Nephron progenitor cell (in vitro differentiated cells): ENCODE data around the gene ALKBH8.

Experiments
- DNase-seq: peaks from one replicate; pipeline ENCODE4 v3.0.0; 2021
- H3K27ac Mint-ChIP-seq: 2 replicates; pipeline ENCODE4 v1.8.0; 2021; ENCODE audit warnings: mild to moderate bottlenecking, moderate library complexity, mixed read lengths
- H3K27me3 Mint-ChIP-seq: 2 replicates; pipeline ENCODE4 v1.8.0; 2021; ENCODE audit warnings: mild to moderate bottlenecking, low read depth, mixed read lengths; ENCODE audit not compliant: poor library complexity
- H3K36me3 Mint-ChIP-seq: 2 replicates; pipeline ENCODE4 v1.8.0; 2021; ENCODE audit warnings: low read depth, mixed read lengths
- H3K4me1 Mint-ChIP-seq: 2 replicates; pipeline ENCODE4 v1.8.0; 2021; ENCODE audit warnings: mixed read lengths
- H3K4me3 Mint-ChIP-seq: 2 replicates; pipeline ENCODE4 v1.8.0; 2021; ENCODE audit warnings: mild to moderate bottlenecking, moderate library complexity, mixed read lengths
- H3K9me3 Mint-ChIP-seq: 2 replicates; pipeline ENCODE4 v1.8.0; 2021; ENCODE audit warnings: mild to moderate bottlenecking, moderate library complexity, mixed read lengths
- CTCF ChIP-seq: fragments of 200-600 bp; sonication (generic); IDR thresholded peaks from 2 replicates; pipeline ENCODE4 v1.5.0; 2021; ENCODE audit warnings: antibody characterized with exemption

ALKBH8 gene

GRCh38 chr11:107493117-107493516 is 72.4 kb downstream of the ALKBH8 start:
- no peak for DNase-seq
- no peak overlapping the region for H3K4me3 Mint-ChIP-seq
- no peak overlapping the region for H3K27ac Mint-ChIP-seq
- H3K27me3 Mint-ChIP-seq: peaks cover 12% of the 10 kb centered on the region
- no peak for TF ChIP-seq CTCF
- no peaks in the 10 kb centered on the region for H3K4me1 Mint-ChIP-seq
- H3K9me3 Mint-ChIP-seq: no peaks in the 10 kb centered on the region
- no peaks in the 10 kb centered on the region for H3K36me3 Mint-ChIP-seq

- Mint-ChIP-seq H3K27me3 (peaks cover 15% of the 10 kb centered on the region), H3K27ac (no peak overlapping the region), H3K4me3 (no peak overlapping the region), H3K4me1 (no peaks in the 10 kb centered on the region), H3K36me3 (no peaks in the 10 kb centered on the region), H3K9me3 (no peaks in the 10 kb centered on the region)
- DNase-seq: no peak
- TF ChIP-seq CTCF: no peak
These were observed 74.7 kb downstream of the ALKBH8 start for GRCh38 chr11:107490836-107491235.

- H3K36me3 Mint-ChIP-seq: no peaks in the 10 kb centered on the region
- no peaks in the 10 kb centered on the region for H3K27me3 Mint-ChIP-seq
- TF ChIP-seq CTCF: no peak
- no peaks in the 10 kb centered on the region for H3K9me3 Mint-ChIP-seq
- H3K4me1 Mint-ChIP-seq: peaks cover 7% of the 10 kb centered on the region
- no peak overlapping the region for H3K4me3 Mint-ChIP-seq
- DNase-seq: no peak
- no peak overlapping the region for H3K27ac Mint-ChIP-seq
These were observed 83.3 kb downstream of the ALKBH8 start for GRCh38 chr11:107482234-107482633.

- no peak for DNase-seq
- Mint-ChIP-seq H3K4me3 (no peak overlapping the region), H3K27ac (no peak overlapping the region), H3K36me3 (no peaks in the 10 kb centered on the region), H3K27me3 (no peaks in the 10 kb centered on the region), H3K4me1 (peaks cover 32% of the 10 kb centered on the region), H3K9me3 (no peaks in the 10 kb centered on the region)
- no peak for TF ChIP-seq CTCF
These were observed 86.6 kb downstream of the ALKBH8 start for GRCh38 chr11:107478922-107479321.

- H3K4me1 Mint-ChIP-seq: peaks cover 36% of the 10 kb centered on the region
- no peak for TF ChIP-seq CTCF
- no peak for DNase-seq
- no peaks in the 10 kb centered on the region for H3K36me3 Mint-ChIP-seq
- no peak overlapping the region for H3K27ac Mint-ChIP-seq
- peaks cover 6% of the 10 kb centered on the region for H3K27me3 Mint-ChIP-seq
- no peaks in the 10 kb centered on the region for H3K9me3 Mint-ChIP-seq
- H3K4me3 Mint-ChIP-seq: no peak overlapping the region
These were observed 87.7 kb downstream of the ALKBH8 start for GRCh38 chr11:107477820-107478219.

GRCh38 chr11:107473792-107474191 is 91.7 kb downstream of the ALKBH8 start:
- DNase-seq: no peak
- Mint-ChIP-seq H3K27ac (no peak overlapping the region), H3K27me3 (peaks cover 11% of the 10 kb centered on the region), H3K36me3 (no peaks in the 10 kb centered on the region), H3K9me3 (no peaks in the 10 kb centered on the region), H3K4me1 (peaks cover 36% of the 10 kb centered on the region), H3K4me3 (no peak overlapping the region)
- TF ChIP-seq CTCF: no peak
